Inflammatory macrophage (primary cell): ENCODE results near the gene UPP1.

Experiments used
- DNase-seq, 2 donors: peaks; one replicate each; pipeline ENCODE4 v3.0.0-alpha.2; 2020 to 2022

The UPP1 gene

DNA sequence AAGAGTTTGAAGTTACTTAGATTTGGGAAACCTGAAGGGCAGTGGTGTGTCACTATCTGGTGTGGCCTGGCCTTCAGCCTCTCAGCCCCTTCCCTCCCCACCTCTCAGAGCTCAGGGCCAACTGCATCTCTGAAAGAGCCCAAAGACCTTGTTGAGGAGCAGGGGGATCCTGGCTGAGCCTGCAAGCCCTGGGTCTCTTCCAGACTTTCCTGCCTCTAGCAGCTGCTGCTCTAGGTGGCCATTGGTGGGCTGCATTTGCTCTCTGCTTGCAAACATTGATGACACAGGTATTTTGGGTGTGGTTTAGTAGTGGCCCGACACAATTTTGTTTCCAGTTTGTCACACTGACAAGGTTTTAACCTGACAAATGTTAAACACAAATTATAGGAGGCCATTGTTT lies 3.1 kb upstream of the UPP1 start:
- DNase-seq, result no peak

DNA sequence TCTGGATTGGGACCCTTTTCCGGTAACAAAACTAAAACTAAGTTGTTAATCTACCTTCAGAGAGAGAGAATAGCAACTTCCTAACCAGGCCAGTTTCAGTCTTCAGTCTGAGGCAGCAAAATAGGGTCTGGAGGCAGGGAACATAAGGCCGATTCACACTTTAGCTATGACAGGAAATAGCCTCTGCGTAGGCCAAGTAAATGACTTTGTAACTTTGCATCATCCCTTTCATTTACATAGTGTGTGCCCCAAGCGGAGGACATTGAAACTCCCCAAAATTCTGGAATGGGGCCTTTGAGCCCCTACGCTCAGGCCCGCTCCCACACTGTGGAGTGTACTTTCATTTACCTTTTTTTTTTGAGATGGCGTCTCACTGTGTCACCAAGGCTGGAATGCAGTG lies 1.7 kb upstream of the UPP1 start:
- peak; percentile 85 to 87 for DNase-seq

DNA sequence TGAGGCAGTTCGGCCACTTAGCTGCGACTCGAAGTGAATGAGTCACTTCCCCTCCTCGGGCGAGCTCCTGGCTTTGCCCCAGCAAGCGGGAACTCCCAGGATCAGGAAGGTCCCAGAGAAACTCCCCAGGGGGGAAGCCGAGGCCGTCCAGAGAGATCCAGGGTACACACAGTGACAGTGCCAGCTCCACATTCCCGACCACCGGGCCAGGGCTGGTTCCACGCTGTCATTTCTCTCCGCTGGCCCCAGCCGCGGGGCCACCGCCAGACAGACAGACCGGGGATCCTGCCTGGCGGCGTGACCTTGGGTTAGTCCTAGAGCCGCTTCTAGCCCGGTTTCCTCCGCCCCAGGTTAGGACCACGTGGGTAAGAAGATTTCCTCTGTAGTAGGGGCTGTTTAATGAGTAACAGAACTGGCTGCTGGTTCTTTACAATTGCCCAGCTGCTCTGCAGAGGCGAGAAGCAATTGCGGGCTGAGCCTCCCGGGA lies 463 bp upstream of the UPP1 start:
- DNase-seq, result peak; percentile 83 to 93

- peak; percentile 68 to 83 for DNase-seq
Measured at GRCh38 chr7:48090095-48090805, 1.2 kb downstream of the UPP1 start.

GRCh38 chr7:48091506-48092433 lies 2.7 kb downstream of the UPP1 start:
- DNase-seq, result no peak

GRCh38 chr7:48094861-48095293 lies 5.8 kb downstream of the UPP1 start:
- no peak for DNase-seq

DNA sequence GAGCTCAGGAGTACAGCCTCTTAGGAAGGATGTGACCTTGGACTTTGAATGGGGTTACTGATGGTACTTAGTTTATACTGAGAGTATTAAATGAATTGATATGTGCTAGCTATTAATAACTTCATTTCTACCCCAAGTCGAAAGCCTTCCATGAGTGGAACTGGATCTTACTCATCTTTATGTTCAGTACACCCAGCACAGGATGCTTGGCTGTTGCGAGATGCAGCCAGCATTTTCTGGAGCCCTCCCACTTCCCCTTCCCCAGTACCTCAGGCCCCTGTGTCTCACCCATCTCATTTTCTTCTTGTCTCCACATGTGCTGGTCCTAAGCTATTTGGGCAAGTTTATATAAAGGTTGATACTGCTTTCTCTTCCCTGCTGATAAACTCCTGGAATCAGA lies 7.2 kb downstream of the UPP1 start:
- peak; percentile 60 to 69 for DNase-seq

DNA sequence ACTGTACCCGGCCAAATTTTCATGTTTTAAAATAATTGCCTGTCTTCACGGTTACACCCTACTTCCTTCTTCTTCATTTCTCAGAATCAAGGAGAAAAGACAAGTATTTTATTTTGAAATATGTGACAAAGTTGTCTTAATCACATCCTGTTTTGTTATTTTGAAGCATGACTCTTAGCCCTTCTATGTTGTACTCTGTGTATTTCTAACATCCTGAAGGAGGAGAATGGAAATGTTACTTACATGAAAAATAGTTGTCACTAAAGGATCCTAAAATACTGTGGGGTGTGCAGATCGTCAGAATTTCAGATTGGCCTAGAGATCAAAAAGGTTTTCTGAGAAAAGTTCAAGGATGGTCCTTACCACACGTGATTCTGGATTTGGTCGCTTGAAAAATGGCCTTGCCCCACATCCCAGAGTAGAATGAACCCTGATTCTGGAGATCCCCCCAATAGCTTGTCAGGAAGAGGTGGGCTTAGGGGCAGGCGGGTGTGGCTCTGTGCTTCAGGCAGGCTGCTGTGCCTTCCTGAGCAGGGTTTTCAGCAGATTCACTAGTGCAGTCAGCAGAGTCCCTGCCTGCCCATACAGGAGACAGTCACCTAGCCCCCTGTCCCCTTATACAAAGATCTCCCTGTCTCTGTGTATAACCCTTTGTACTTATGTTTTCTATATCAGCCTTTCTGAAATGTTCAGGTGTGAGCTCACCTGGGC lies 8.6 kb downstream of the UPP1 start:
- peak in 1 of 2 donors; percentile 92 for DNase-seq

GRCh38 chr7:48098846-48099245 lies 9.8 kb downstream of the UPP1 start:
- DNase-seq, result no peak

DNA sequence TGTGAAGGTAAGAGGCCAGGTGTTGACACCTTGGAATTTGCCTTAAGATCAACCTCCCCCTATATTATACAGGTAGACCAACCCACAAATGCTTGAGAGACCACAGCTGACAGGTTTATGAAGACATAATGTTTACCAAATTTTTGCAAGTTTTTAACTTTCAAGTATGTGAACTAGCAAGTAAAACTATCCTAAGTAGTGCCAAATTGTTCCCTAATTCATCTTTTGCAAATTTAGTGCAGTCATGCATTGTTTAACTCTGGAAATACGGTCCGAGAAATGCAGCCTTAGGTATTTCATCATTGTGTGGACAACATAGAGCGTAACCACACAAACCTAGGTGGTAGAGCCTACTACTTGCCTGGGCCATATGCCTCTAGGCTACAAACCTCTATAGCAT lies 10.7 kb downstream of the UPP1 start:
- no peak for DNase-seq

- no peak for DNase-seq
Measured at GRCh38 chr7:48101352-48101751, 12.3 kb downstream of the UPP1 start.

- no peak for DNase-seq
Measured at GRCh38 chr7:48101968-48102367, 12.9 kb downstream of the UPP1 start.

DNA sequence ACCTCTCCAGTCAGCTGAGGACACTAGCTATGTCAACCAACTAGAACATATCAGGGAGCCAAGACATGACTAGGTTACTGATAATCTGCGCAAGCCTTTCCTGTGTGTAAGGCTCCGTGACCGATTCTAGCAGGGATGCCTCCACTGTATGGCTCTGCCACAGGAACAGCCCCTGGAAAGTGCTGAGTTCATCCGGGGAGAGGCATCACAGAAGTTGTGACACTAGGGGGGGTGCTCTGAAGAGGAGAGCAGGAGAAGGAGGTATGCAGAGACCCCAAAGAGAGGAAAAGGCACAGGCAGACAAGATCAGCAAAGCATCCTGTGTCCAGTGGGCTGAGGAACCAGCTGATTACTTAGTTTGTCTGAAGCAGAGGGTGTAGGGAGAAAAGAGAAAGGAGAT lies 13.5 kb downstream of the UPP1 start:
- DNase-seq, result no peak

GRCh38 chr7:48105045-48105444 lies 16.0 kb downstream of the UPP1 start:
- no peak for DNase-seq

DNA sequence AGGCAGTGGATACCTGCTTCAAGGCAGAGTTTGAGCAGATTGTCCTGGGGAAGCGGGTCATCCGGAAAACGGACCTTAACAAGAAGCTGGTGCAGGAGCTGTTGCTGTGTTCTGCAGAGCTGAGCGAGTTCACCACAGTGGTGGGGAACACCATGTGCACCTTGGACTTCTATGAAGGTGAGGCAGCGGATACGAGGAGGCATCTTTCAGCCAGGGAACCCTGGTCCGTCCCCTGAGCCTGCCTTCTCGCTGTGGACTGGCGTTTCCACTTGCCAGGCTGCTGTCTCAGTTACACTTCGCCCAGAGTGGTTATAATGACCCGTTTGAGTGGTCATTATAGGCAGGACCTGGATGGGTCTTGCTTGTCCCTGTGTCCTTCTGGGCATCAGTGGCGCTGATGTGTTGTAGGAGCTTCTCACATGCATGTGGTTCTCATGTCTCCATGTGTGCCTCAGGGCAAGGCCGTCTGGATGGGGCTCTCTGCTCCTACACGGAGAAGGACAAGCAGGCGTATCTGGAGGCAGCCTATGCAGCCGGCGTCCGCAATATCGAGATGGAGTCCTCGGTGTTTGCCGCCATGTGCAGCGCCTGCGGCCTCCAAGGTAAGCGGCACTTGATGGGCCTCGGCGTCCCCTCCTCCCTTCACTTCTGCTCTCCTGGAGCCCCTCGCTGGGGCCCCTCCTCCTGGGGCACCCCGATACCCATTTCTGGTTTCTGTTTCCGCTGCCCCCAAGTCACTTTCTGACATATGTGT lies 18.0 kb downstream of the UPP1 start:
- peak in 1 of 2 donors; percentile 0 for DNase-seq

- peak in 1 of 2 donors; percentile 1 for DNase-seq
Measured at GRCh38 chr7:48107926-48108472, 18.9 kb downstream of the UPP1 start.

DNA sequence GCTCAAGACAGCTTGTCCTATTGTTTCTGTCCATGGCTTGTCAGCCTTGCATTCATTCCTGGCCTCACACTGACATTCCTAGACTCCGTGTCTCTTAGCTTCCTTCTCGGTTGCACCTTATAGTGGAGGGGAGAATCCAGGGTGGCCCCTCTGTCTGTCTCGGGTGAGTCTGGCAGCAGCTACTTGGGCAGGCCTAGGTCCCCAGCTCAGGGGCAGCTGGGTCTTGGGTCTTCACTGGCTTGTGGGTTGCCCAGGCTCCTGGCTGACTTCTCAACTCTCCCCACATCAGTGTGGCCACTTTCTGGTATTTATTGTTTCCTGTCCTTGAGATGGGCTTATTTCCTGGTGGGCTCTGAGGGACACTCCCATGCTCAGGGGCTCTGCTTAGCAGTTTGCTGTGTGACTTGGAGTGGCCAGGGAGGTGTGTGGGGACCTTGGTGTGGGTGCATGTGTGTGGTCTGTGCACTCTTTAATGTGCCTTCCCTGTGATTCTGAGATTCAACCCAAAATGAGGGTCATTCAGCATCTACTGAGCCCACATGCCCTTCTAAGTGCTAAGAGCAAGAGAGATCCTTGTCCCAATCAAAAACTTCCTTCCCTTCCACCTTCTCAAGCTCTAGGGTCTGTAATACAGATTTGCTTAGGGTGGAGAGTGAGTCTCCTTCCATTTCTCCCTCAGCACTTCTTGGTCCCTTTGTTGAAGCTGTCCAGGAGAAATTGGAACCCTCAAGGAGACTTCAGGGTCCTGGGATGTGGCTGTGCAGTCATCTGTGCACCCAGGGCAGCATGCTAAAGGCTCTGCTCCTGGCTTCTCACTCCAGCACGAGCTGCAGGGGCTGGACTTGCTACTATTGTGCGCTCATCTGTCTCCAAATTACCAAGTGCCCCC lies 20.1 kb downstream of the UPP1 start:
- peak in 1 of 2 donors; percentile 2 for DNase-seq

DNA sequence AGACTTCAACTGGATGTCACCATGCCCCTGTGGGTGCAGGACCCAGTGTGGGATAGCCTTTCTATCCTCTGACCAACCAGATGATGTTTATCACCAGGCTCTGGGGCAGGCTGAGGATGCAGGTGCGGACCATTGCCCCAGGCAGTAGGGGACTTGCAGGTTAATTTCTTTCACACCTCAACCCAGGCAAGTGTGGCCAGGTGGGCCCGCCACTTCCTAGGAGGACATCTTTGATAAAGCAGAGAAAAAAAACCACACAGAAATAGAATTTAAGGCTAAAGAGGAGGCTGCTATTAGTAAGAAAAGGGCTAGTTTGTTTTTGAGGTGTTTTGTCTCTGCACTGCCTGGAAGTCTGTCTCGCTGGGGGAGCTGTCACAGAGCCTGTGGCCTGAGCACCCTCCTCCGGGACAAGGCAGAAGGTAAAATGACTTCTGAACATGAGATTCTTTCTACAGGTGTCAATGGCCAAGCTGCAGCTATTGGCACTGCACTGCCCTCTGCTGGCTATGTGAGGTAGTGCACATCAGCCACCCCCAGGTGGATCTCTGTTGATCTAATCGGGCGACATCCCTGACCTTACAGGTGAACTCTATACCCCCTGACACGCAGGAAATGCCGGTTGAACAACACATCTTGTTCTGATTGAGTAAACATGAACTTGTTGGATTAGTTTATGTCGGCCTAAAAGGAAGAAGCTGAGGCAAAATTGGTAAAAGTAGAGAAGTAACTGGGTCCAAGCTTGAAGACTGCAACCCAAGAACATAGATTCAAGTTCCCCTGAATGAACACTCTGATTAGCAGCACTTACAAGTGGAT lies 21.0 kb downstream of the UPP1 start:
- DNase-seq, result peak; percentile 70

- DNase-seq, result no peak
Measured at GRCh38 chr7:48110868-48111267, 21.8 kb downstream of the UPP1 start.

DNA sequence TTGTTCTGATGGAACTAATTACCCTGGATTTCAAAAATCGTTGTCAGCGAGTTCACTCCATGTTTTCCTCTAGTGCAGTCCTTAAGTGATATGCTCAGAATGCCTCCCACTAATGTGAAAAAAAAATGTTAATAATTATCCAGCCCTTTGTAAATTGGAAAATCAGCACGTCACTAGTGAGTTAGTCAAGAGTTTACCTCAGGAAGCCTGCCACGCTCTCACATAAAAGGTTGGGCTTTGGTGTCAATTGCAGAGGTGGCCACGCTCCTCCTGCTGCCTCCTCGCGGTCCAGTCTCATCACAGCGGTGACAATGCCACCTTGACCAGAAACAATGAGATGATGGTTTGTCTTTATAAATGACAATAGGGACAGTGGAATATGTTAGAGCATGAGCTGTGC lies 22.5 kb downstream of the UPP1 start:
- no peak for DNase-seq
